Panc1 (cell line): ENCODE data around the gene PFAS. TPM values are rescaled to one million over a fixed set of nuclear protein-coding genes. Genes with fewer than 3 reads are reported as not detected.

Experiments
- ATAC-seq: fragments of 200-7000 bp; cut with Tn5 transposase; 2 replicates; pipeline ENCODE4 v1.9.1; 2020; ENCODE audit warnings: mild to moderate bottlenecking, moderate library complexity
- BruUV-seq: library from RNA; stranded (reverse); fragments of 400-500 nt; replicated peaks from 2 replicates; lab custom pipeline; 2021; lab: Mats Ljungman, UMichigan
- CTCF ChIA-PET: fragments of 300-600 bp; sonication (Branson Sonifier 250); formaldehyde crosslinking; loops from one replicate; lab custom pipeline; 2022; ENCODE audit warnings: antibody characterized with exemption; lab: Charles Lee
- POLR2A ChIA-PET: fragments of 300-600 bp; sonication (Branson Sonifier 250); formaldehyde crosslinking; loops from one replicate; lab custom pipeline; 2022; ENCODE audit warnings: antibody characterized with exemption; lab: Charles Lee
- DNase-seq: peaks from one replicate; pipeline ENCODE4 v3.0.0-alpha.2; 2010; ENCODE audit warnings: low read depth, low spot score
- H3K27ac ChIP-seq: 2 replicates; pipeline ENCODE4 v1.5.1; 2011; ENCODE audit warnings: mild to moderate bottlenecking, low read length, inconsistent platforms
- H3K27me3 ChIP-seq: fragments of 200-500 bp; sonication (Bioruptor generic); 2 replicates; pipeline ENCODE4 v1.6.0; 2014; ENCODE audit warnings: low read length, inconsistent platforms; ENCODE audit not compliant: control insufficient read depth, insufficient read depth
- H3K36me3 ChIP-seq: fragments of 200-500 bp; sonication (Bioruptor generic); 2 replicates; pipeline ENCODE4 v1.5.1; 2014; ENCODE audit warnings: inconsistent platforms, mild to moderate bottlenecking, low read length, moderate library complexity; ENCODE audit not compliant: control insufficient read depth, insufficient read depth
- H3K4me1 ChIP-seq: 2 replicates; pipeline ENCODE4 v1.5.1; 2011; ENCODE audit warnings: inconsistent platforms, mild to moderate bottlenecking, low read length, moderate library complexity; ENCODE audit not compliant: control insufficient read depth, insufficient read depth
- H3K4me3 ChIP-seq, 2 experiments: 2 replicates each; pipeline ENCODE4 v1.5.1; 2011 to 2012; ENCODE audit warnings: low read depth in 2 of 2, low read length in 2 of 2, mild to moderate bottlenecking in 2 of 2, inconsistent platforms in 1 of 2, moderate library complexity in 1 of 2
- H3K9me3 ChIP-seq: fragments of 200-500 bp; sonication (Bioruptor generic); 2 replicates; pipeline ENCODE4 v1.5.1; 2014; ENCODE audit warnings: low read depth, mild to moderate bottlenecking, inconsistent platforms, low read length, moderate library complexity; ENCODE audit not compliant: control insufficient read depth, insufficient read depth
- CTCF ChIP-seq: fragments of 450-650 bp; IDR thresholded peaks from 2 replicates; pipeline ENCODE4 v1.5.1; 2017; ENCODE audit warnings: mild to moderate bottlenecking
- POLR2AphosphoS5 ChIP-seq: IDR thresholded peaks from 2 replicates; pipeline ENCODE4 v1.6.1; 2012; ENCODE audit warnings: mild to moderate bottlenecking, low read depth, low read length, moderate library complexity
- REST ChIP-seq, 2 experiments: IDR thresholded peaks; 2 replicates each; pipeline ENCODE4 v1.6.1; 2011 to 2012; ENCODE audit warnings: low read depth in 2 of 2, control low read depth in 1 of 2, low read length in 1 of 2, mild to moderate bottlenecking in 1 of 2, moderate library complexity in 1 of 2; ENCODE audit not compliant: insufficient read depth in 1 of 2
- SIN3A ChIP-seq: IDR thresholded peaks from 2 replicates; pipeline ENCODE4 v1.6.1; 2012; ENCODE audit warnings: low read depth, mild to moderate bottlenecking, low read length, moderate library complexity, borderline replicate concordance; ENCODE audit not compliant: insufficient read depth
- TCF7L2 ChIP-seq: IDR thresholded peaks from 2 replicates; pipeline ENCODE4 v1.6.1; 2011; ENCODE audit warnings: mild to moderate bottlenecking, low read depth, low read length, inconsistent platforms
- in situ Hi-C: cut with HindIII; loops from 2 replicates; pipeline ENCODE4 v1.10.0; 2016; ENCODE audit warnings: low sequenced_read_pairs, low pct_unique_long_range_greater_than_20kb
- intact Hi-C: fragments of 100-400 bp; cut with micrococcal nuclease; formaldehyde crosslinking; loops from one replicate; pipeline ENCODE4 v1.10.0; 2022; ENCODE audit not compliant: unreplicated experiment
- total RNA-seq: library from RNA; stranded (reverse); gene quantifications from one replicate; pipeline ENCODE4 v1.2.1, GENCODE V29; 2021; ENCODE audit not compliant: unreplicated experiment

The PFAS gene
- total RNA-seq, 1 experiment from 2014 or later, result 73.0 TPM

- BruUV-seq, result no TSS peak
- ATAC-seq, result no peak
- no peaks in the 10 kb centered on the region for H3K4me1 ChIP-seq
- H3K36me3 ChIP-seq, result no peaks in the 10 kb centered on the region
- no peak for TF ChIP-seq CTCF
- TF ChIP-seq SIN3A, result no peak
- no peak for TF ChIP-seq TCF7L2
- no peak for TF ChIP-seq REST (IDR thresholded peaks at IDR 0.05; ENCODE audit: insufficient read depth in 1 of 2, low read depth in 2 of 2, low read length in 1 of 2)
- TF ChIP-seq POLR2AphosphoS5, result no peak
- DNase-seq, result no peak
- intact Hi-C loops, result no loop called here
- ChIA-PET CTCF (no interaction called here), POLR2A (interaction anchor here (0.6 kb wide), 1 partner anchor 594 kb away, joined by 6 read pairs; no protein-coding TSS in a partner anchor)
- in situ Hi-C loops, result no loop called here
- no peaks in the 10 kb centered on the region for H3K27me3 ChIP-seq
- no peaks in the 10 kb centered on the region for H3K9me3 ChIP-seq
- no peak overlapping the region for H3K27ac ChIP-seq
- H3K4me3 ChIP-seq, result no peak overlapping the region
These were observed 66.0 kb downstream of the PFAS start for GRCh38 chr17:8314797-8315763.

GRCh38 chr17:8315764-8316217 is 66.7 kb downstream of the PFAS start:
- ChIA-PET CTCF (no interaction called here), POLR2A (interaction anchor here (0.6 kb wide), 1 partner anchor 19 kb away, joined by 3 read pairs; no protein-coding TSS in a partner anchor)
- TF ChIP-seq TCF7L2 (no peak), CTCF (no peak), POLR2AphosphoS5 (no peak), SIN3A (no peak), REST (IDR thresholded peaks at IDR 0.05; ENCODE audit: insufficient read depth in 1 of 2, low read depth in 2 of 2, low read length in 1 of 2) (no peak)
- Histone ChIP-seq H3K36me3 (no peaks in the 10 kb centered on the region), H3K9me3 (no peaks in the 10 kb centered on the region), H3K27me3 (no peaks in the 10 kb centered on the region), H3K27ac (no peak overlapping the region), H3K4me1 (no peaks in the 10 kb centered on the region), H3K4me3 (no peak overlapping the region)
- no peak for DNase-seq
- BruUV-seq, result no TSS peak
- intact Hi-C loops (no loop called here), in situ Hi-C loops (no loop called here)
- ATAC-seq, result no peak
